MCF 10A (cell line): ENCODE results near the gene GOLGB1. TPM values are rescaled to one million over a fixed set of nuclear protein-coding genes. Genes with fewer than 3 reads are reported as not detected.

Experiments used
- BruUV-seq: library from RNA; stranded (reverse); fragments of 400-500 nt; replicated peaks from 2 replicates; lab custom pipeline; 2021; lab: Mats Ljungman, UMichigan
- CTCF ChIA-PET: fragments of 300-600 bp; sonication (Branson Sonifier 250); formaldehyde crosslinking; extraction: SDS; loops from one replicate; lab custom pipeline; 2021; ENCODE audit warnings: antibody characterized with exemption, inconsistent platforms; lab: Yijun Ruan, JAX
- POLR2A ChIA-PET: fragments of 300-600, 350-650 bp; sonication (Branson Sonifier 250); formaldehyde crosslinking; extraction: SDS; loops from one replicate; lab custom pipeline; 2020; ENCODE audit warnings: antibody characterized with exemption, inconsistent platforms; lab: Yijun Ruan, JAX
- DNase-seq: peaks from one replicate; pipeline ENCODE4 v3.0.0-alpha.2; 2018; ENCODE audit not compliant: unreplicated experiment
- H3K27ac Mint-ChIP-seq: one replicate; pipeline ENCODE4 v1.8.0; 2022; ENCODE audit warnings: mild to moderate bottlenecking, low read depth, mixed read lengths; ENCODE audit not compliant: unreplicated experiment
- H3K27me3 Mint-ChIP-seq: one replicate; pipeline ENCODE4 v1.8.0; 2022; ENCODE audit warnings: mixed read lengths; ENCODE audit not compliant: insufficient read depth, unreplicated experiment
- H3K36me3 Mint-ChIP-seq: one replicate; pipeline ENCODE4 v1.8.0; 2022; ENCODE audit warnings: mild to moderate bottlenecking, moderate library complexity, mixed read lengths; ENCODE audit not compliant: insufficient read depth, unreplicated experiment
- H3K4me1 Mint-ChIP-seq: one replicate; pipeline ENCODE4 v1.8.0; 2022; ENCODE audit warnings: mixed read lengths; ENCODE audit not compliant: insufficient read depth, unreplicated experiment
- H3K4me3 Mint-ChIP-seq: one replicate; pipeline ENCODE4 v1.8.0; 2022; ENCODE audit warnings: mild to moderate bottlenecking, moderate library complexity, mixed read lengths; ENCODE audit not compliant: unreplicated experiment
- H3K9me3 Mint-ChIP-seq: one replicate; pipeline ENCODE4 v1.8.0; 2022; ENCODE audit warnings: mixed read lengths; ENCODE audit not compliant: unreplicated experiment
- intact Hi-C: fragments of 100-400 bp; cut with micrococcal nuclease; formaldehyde crosslinking; loops from 2 replicates; pipeline ENCODE4 v1.14.1; 2022
- total RNA-seq: library from RNA; stranded (reverse); gene quantifications from 2 replicates; pipeline ENCODE4 v1.2.3, GENCODE V29; 2022
- TF ChIP-seq, protein P1 (sequence below): fragments of 200-600 bp; IDR thresholded peaks from one replicate; pipeline ENCODE4 v1.8.0; 2022; ENCODE audit warnings: antibody characterized with exemption, mild to moderate bottlenecking; ENCODE audit not compliant: unreplicated experiment

Gene GOLGB1
- total RNA-seq, 1 experiment from 2014 or later = 62.4 TPM

DNA sequence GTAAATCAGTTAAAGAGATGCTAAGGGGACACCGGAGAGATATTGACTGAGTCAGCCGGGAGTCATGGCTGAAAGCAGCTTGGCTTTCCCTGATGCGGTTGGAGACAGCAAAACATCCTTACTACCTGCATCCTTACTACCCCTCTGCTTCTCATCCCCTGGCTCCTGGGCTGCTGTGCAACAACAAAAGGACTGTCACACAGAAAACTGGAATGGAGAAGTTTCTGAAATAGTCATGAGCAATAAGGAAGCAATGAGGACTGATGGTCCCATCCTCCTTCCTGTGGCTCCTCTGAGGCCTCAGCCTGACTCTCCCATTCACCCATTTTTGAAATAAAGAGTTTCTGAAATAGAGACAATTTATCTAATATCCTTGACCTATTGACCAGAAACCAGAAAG, 90.0 kb downstream of the GOLGB1 start:
- H3K27ac Mint-ChIP-seq = no peak overlapping the region

DNA sequence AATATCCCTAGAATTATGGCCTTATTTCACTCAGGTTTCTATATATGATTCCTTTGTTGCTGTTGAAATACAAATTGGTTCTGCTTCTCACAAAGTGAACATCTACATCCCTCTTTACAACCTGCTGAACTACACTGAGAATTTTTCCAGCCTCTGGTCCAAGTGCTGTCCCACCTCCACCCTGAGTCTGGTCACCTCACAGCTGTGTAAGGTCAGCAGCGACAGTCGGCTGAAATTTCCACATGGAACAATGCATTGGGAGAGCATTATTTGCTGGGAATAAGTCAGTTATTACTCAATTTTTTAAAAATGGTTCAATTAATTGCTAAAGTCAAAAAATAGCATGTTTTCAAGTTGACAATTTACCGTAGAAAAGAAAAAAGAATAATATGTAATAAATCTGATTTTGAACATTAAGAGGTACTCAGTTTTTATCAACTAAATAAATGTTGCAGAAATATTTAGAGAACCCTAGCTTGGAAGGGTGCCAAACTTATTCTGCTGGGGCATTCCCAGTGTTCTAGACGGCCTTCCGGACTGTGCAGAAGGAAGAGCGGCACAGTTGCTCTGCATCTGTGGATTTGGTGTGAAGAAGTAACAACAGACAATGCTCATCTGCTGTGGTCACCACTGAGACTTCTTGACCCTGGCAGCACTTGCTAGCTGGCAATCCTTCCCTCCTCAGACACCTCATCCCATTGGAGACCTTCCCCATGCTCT, 90.7 kb downstream of the GOLGB1 start:
- Mint-ChIP-seq H3K9me3 (no peaks in the 10 kb centered on the region), H3K4me3 (no peak overlapping the region), H3K27me3 (no peaks in the 10 kb centered on the region), H3K4me1 (no peaks in the 10 kb centered on the region), H3K27ac (no peak overlapping the region), H3K36me3 (peaks cover 28% of the 10 kb centered on the region)
- TF ChIP-seq, protein P1, sequence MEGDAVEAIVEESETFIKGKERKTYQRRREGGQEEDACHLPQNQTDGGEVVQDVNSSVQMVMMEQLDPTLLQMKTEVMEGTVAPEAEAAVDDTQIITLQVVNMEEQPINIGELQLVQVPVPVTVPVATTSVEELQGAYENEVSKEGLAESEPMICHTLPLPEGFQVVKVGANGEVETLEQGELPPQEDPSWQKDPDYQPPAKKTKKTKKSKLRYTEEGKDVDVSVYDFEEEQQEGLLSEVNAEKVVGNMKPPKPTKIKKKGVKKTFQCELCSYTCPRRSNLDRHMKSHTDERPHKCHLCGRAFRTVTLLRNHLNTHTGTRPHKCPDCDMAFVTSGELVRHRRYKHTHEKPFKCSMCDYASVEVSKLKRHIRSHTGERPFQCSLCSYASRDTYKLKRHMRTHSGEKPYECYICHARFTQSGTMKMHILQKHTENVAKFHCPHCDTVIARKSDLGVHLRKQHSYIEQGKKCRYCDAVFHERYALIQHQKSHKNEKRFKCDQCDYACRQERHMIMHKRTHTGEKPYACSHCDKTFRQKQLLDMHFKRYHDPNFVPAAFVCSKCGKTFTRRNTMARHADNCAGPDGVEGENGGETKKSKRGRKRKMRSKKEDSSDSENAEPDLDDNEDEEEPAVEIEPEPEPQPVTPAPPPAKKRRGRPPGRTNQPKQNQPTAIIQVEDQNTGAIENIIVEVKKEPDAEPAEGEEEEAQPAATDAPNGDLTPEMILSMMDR = no peak
- ChIA-PET CTCF (no interaction called here), POLR2A (interaction anchor here (1.9 kb wide), 1 partner anchor 10 kb away, joined by 8 read pairs; no protein-coding TSS in a partner anchor)
- intact Hi-C loops = no loop called here
- no TSS peak for BruUV-seq
- no peak for DNase-seq

More for the DNA sequence above, 90.0 kb downstream of the GOLGB1 start:
- intact Hi-C loops = no loop called here
- ChIA-PET POLR2A (interaction anchor here (1.9 kb wide), 1 partner anchor 10 kb away, joined by 8 read pairs; no protein-coding TSS in a partner anchor), CTCF (no interaction called here)
- no peaks in the 10 kb centered on the region for H3K9me3 Mint-ChIP-seq
- TF ChIP-seq, protein P1 = no peak
- no peak overlapping the region for H3K4me3 Mint-ChIP-seq
- no TSS peak for BruUV-seq
- no peaks in the 10 kb centered on the region for H3K4me1 Mint-ChIP-seq
- no peak for DNase-seq
- no peaks in the 10 kb centered on the region for H3K27me3 Mint-ChIP-seq
- H3K36me3 Mint-ChIP-seq = peaks cover 35% of the 10 kb centered on the region

DNA sequence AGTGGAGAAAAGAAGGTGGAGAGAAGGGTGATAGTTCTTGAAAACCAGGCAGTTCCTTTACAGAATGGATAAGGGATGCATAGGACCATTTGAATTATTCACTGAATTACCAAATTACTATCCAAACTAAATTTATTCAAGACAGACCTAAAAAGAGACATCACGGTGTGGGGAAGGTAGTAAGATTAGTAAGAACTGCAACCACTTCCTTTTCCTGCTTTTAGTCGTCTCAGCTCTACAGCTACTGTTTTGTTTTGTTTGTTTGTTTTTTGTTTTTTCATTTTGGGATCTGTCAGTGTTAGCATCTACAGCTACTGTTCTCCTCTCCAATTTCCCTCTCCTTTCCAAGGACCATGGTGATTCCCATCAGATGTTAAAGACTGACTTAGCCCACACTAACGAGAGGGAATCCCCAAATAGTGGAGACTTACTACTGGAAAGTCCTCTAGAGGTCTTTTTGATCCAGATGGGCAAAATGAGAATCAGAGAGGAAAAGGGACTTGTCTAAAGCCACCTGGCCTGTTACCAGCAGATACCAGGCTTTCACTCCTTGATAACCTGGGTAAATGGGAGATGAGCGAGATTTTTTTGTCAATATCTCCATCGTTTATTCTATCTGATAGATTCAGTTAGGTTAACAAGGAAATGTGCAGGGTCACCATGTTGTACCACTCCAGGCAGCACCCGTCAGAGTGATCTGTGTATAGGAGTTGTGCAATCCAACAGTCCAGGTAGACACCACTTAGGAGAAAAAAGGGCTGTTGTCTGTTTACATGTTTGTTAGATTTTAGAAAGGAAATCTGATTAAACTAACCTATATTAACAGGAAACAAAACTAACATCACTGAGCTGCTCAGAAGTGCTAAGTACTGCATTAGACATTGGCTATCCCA, 94.8 kb downstream of the GOLGB1 start:
- no peaks in the 10 kb centered on the region for H3K9me3 Mint-ChIP-seq
- no peak for DNase-seq
- TF ChIP-seq, protein P1 = no peak
- H3K36me3 Mint-ChIP-seq = no peaks in the 10 kb centered on the region
- intact Hi-C loops = no loop called here
- no peak overlapping the region for H3K27ac Mint-ChIP-seq
- CTCF ChIA-PET = interaction anchor here (0.6 to 1.1 kb wide), 2 partner anchors 15 to 904 kb away, joined by 3 read pairs; no protein-coding TSS in a partner anchor
- no TSS peak for BruUV-seq
- H3K4me3 Mint-ChIP-seq = no peak overlapping the region
- POLR2A ChIA-PET = interaction anchor here (0.6 kb wide), 1 partner anchor 108 kb away, joined by 3 read pairs; no protein-coding TSS in a partner anchor
- peaks cover 8% of the 10 kb centered on the region for H3K4me1 Mint-ChIP-seq
- H3K27me3 Mint-ChIP-seq = no peaks in the 10 kb centered on the region

DNA sequence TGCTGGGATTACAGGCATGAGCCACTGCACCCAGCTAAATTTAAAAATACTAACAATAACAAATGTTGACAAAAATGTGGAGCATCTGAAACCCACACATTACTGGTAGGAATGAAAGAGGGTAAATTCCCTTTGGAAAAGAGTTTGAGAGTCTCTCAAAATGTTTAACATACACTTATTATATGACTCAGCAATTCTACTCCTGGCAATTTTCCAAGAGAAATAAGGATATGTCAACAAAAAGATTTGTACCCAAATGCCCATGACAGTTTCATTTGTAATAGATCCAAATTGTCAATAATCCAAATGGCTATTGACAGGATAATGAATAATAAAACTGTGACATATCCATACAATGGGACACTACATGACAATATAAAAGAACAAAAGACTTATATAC, 97.9 kb downstream of the GOLGB1 start:
- ChIA-PET CTCF (interaction anchor here (4.7 kb wide), 1 partner anchor 105 kb away, joined by 27 read pairs; the partner anchor contains the start of gene POLQ), POLR2A (interaction anchor here (0.7 to 0.8 kb wide), 2 partner anchors 12 to 33 kb away, joined by 3 read pairs; no protein-coding TSS in a partner anchor)
- Mint-ChIP-seq H3K4me1 (peaks cover 20% of the 10 kb centered on the region), H3K36me3 (no peaks in the 10 kb centered on the region), H3K9me3 (no peaks in the 10 kb centered on the region), H3K27ac (no peak overlapping the region), H3K4me3 (no peak overlapping the region), H3K27me3 (no peaks in the 10 kb centered on the region)
- BruUV-seq = no TSS peak
- peak; percentile 45 for DNase-seq
- intact Hi-C loops = no loop called here
- TF ChIP-seq, protein P1 = no peak
